Activated T-cell treated with anti-CD3 and anti-CD28 coated beads, Interleukin-2, amount 50 U/mL, for 1 hour (primary cell): ENCODE results near the gene ANKRD61.
"Not testable (repeated sequence)": the region's sequence is repeated elsewhere in the genome, so short reads cannot be mapped to it uniquely, and the experiment has no call there.

Source experiments
- DNase-seq: peaks from one replicate; pipeline ENCODE4 v3.0.0-alpha.2; 2020

Gene ANKRD61

DNA sequence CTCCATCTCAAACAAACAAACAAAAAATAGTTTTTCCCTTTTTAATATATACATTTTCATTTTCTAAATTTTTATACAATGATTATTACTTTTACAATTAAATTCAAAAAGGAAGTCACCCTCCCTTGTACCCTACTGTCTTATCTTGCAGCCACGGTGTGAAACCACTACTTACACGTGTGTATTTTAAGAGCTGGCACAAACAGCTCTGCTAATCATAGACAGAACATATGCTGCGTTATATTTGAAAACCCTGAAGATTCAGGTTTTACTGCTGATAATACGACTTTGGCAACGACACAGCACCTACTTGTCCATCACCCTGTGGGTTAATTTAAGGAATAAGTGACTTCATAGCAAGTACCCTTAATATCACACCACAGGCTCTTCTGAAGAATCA lies 991 bp downstream of the ANKRD61 start:
- no peak for DNase-seq

- DNase-seq: no peak
These were observed 1.5 kb downstream of the ANKRD61 start for GRCh38 chr7:6032641-6033040.

GRCh38 chr7:6035165-6035564 lies 4.0 kb downstream of the ANKRD61 start:
- no peak for DNase-seq

DNA sequence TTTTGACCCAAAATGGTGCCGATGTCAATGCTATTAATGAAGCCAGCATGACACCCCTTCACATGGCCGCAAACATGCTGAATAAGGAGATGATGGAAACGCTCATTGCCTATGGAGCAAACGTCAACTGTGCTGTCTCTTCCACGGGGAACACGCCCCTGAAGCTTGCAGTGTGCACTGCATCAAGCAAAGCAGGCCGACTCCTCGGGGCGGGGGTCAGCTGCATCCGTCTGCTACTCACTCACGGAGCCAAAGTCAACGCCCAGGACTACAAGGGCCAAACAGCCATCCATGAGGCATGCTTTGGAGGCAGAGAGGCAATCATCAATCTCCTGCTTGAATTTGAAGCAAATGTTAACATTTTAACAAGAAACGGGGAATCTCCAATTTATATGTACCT lies 4.5 kb downstream of the ANKRD61 start:
- DNase-seq: no peak

DNA sequence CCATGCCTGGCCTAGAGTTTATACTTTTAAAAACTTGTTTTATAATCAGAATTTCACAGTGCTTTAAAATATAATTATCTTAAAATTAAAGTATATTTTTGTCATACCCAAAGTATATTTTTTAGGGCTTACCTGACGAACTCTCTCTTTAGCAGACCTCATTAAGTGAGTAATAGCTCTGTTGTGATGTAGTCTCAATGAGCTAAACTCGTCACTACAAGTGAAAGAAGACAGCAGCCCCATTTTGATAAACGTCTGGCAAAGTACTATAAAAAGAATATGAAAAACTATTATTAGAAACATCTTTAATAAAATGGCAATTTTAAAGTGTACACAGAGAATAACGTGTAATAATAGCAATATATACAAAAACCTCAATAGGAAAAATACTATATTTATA lies 18.6 kb downstream of the ANKRD61 start:
- no peak for DNase-seq

- DNase-seq: not testable (repeated sequence)
These were observed 20.0 kb downstream of the ANKRD61 start for GRCh38 chr7:6051185-6051584.

GRCh38 chr7:6056616-6057015 lies 25.4 kb downstream of the ANKRD61 start:
- DNase-seq: no peak

DNA sequence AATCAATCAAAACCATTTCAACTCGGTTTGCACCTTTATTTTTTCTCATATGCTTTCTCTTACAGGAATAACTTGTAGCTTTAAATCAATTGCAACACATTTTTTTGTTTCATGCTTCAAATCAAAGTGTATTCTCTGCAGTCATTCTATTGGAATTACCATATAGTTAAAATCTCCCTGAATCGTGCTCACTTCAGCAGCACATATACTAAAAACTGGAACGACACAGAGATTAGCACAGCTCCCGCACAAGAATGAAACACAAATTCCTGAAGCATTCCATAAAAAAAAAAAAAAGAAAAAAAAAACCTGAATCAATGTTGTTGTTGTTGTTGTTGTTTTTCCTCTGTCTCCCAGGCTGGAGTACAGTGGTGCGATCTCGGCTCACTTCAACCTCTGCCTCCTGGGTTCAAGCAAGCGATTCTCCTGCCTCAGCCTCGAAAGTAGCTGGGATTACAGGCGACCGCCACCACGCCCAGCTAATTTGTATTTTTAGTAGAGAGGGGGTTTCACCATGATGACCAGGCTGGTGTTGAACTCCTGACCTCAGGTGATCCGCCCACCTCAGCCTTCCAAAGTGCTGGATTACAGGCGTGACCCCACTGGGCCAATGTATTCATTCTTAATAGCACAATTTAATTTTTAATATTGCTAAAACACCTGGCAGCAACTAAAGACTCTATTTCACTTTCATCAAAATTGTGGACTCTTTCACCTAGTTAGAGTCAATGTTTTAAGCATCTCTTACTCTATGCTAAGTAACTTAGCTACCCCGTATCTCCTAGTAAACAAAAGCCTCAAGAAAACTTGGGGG lies 26.3 kb downstream of the ANKRD61 start:
- DNase-seq: no peak

- not testable (repeated sequence) for DNase-seq
These were observed 28.8 kb downstream of the ANKRD61 start for GRCh38 chr7:6059941-6060340.

DNA sequence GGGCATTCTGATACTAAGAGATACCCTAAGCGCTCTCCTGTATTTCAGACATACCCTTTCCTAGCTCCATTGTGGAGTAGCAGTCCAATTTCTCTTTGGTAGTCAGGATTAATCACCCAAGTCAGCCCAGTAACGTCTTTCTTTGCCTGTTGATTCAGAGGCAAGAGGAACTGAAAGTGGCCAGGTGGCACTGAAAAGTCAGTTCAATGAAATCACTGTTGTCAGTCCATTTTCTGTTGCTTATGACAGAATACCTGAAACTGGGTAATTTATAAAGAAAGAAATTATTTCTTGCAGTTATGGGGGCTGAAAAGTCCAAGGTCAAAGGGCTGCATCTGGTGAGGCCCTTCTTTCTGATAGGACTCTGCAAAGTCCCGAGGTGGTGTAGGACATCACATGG lies 40.2 kb downstream of the ANKRD61 start:
- DNase-seq: no peak

DNA sequence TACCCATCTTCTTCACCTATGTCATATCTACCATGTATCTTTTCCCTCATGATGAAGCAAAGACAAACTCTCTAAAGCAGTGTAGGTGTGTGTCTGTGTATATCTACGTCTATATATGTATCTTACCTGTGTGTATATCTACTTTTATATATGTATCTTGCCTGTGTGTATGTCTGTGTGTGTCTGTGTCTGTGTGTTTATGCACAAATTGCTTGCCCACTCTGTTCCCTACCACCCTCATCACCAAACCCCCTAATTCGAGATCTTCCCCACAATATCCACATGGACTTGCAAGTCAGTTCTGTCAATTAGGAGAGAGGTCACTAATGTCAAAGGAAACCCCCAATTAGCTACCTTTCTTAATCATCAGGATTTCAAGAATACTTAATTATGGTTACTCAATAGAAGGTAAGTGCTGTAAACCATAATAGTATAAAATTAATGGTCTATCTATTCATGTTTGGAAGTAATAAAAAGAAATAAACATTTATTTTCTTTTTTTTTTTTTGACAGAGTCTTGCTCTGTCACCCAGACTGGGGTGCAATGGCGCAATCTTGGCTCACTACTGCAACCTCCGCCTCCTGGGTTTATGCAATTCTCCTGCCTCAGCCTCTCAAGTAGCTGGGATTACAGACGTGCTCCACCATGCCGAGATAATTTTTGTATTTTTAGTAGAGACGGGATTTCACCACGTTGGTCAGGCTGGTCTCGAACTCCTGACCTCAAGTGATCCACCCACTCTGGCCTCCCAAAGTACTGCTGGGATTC lies 43.6 kb downstream of the ANKRD61 start:
- no peak for DNase-seq

DNA sequence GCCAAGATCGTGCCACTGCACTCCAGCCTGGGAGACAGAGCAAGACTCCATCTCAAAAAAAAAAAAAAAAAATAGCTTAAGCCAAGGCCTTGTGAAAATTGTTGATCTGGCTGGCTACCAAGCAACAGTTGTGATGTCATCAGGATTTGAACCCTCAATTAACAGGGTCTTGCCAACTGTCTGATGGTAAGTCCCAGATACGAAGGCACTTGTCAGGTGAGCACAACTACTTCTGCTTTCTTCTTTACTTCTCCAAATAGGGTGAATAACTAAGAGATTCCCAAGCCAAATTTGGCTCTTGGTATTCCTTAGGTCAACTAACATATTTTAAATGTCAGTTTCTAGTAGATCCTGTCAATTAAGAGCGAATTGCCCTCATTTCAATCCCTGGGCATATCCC lies 47.4 kb downstream of the ANKRD61 start:
- no peak for DNase-seq

GRCh38 chr7:6083047-6083446 lies 51.9 kb downstream of the ANKRD61 start:
- not testable (repeated sequence) for DNase-seq
